ENCODE measurements around the gene CLSTN2. TPM values are rescaled to one million over a fixed set of nuclear protein-coding genes. Genes with fewer than 3 reads are reported as not detected.

The CLSTN2 gene
- total and polyA plus RNA-seq, 2 experiments from 2014 or later, result 3.5 to 7.0 TPM

GRCh38 chr3:140159646-140160045, 224.7 kb downstream of the CLSTN2 start:
- Histone ChIP-seq H3K27me3 (no peaks in the 10 kb centered on the region), H3K9me3 (ENCODE audit: low read depth) (no peaks in the 10 kb centered on the region), H3K4me1 (ENCODE audit: low read depth) (no peaks in the 10 kb centered on the region), H3K4me3 (no peak overlapping the region), H3K27ac (no peak overlapping the region), H3K36me3 (no peaks in the 10 kb centered on the region)
- no peak for DNase-seq (ENCODE audit: low read depth in 1 of 2, low spot score in 1 of 2)
- TF ChIP-seq CTCF (IDR thresholded peaks at IDR 0.05; ENCODE audit: low read depth, low read length), result no peak

- H3K36me3 ChIP-seq, result no peaks in the 10 kb centered on the region
- no peaks in the 10 kb centered on the region for H3K9me3 ChIP-seq (ENCODE audit: low read depth)
- no peak overlapping the region for H3K4me3 ChIP-seq
- no peak for DNase-seq (ENCODE audit: low read depth in 1 of 2, low spot score in 1 of 2)
- no peaks in the 10 kb centered on the region for H3K27me3 ChIP-seq
- H3K27ac ChIP-seq, result no peak overlapping the region
- TF ChIP-seq CTCF (IDR thresholded peaks at IDR 0.05; ENCODE audit: low read depth, low read length), result no peak
- no peaks in the 10 kb centered on the region for H3K4me1 ChIP-seq (ENCODE audit: low read depth)
Observed at GRCh38 chr3:140160553-140160952, 225.6 kb downstream of the CLSTN2 start.

- TF ChIP-seq CTCF (IDR thresholded peaks at IDR 0.05; ENCODE audit: low read depth, low read length), result no peak
- Histone ChIP-seq H3K9me3 (ENCODE audit: low read depth) (no peaks in the 10 kb centered on the region), H3K36me3 (no peaks in the 10 kb centered on the region), H3K4me1 (ENCODE audit: low read depth) (no peaks in the 10 kb centered on the region), H3K27ac (no peak overlapping the region), H3K4me3 (no peak overlapping the region), H3K27me3 (no peaks in the 10 kb centered on the region)
- DNase-seq (ENCODE audit: low read depth in 1 of 2, low spot score in 1 of 2), result no peak
Observed at GRCh38 chr3:140162551-140162950, 227.6 kb downstream of the CLSTN2 start.

- no peak for TF ChIP-seq CTCF (IDR thresholded peaks at IDR 0.05; ENCODE audit: low read depth, low read length)
- Histone ChIP-seq H3K9me3 (ENCODE audit: low read depth) (no peaks in the 10 kb centered on the region), H3K4me1 (ENCODE audit: low read depth) (no peaks in the 10 kb centered on the region), H3K27ac (no peak overlapping the region), H3K27me3 (no peaks in the 10 kb centered on the region), H3K4me3 (no peak overlapping the region), H3K36me3 (no peaks in the 10 kb centered on the region)
- DNase-seq (ENCODE audit: low read depth in 1 of 2, low spot score in 1 of 2), result no peak
Observed at GRCh38 chr3:140163159-140163763, 228.3 kb downstream of the CLSTN2 start.

GRCh38 chr3:140164156-140164555, 229.2 kb downstream of the CLSTN2 start:
- Histone ChIP-seq H3K9me3 (ENCODE audit: low read depth) (no peaks in the 10 kb centered on the region), H3K4me3 (no peak overlapping the region), H3K36me3 (no peaks in the 10 kb centered on the region), H3K4me1 (ENCODE audit: low read depth) (no peaks in the 10 kb centered on the region), H3K27me3 (no peaks in the 10 kb centered on the region), H3K27ac (no peak overlapping the region)
- DNase-seq (ENCODE audit: low read depth in 1 of 2, low spot score in 1 of 2), result no peak
- TF ChIP-seq CTCF (IDR thresholded peaks at IDR 0.05; ENCODE audit: low read depth, low read length), result no peak

Measured in cardiac muscle cell (in vitro differentiated cells and primary cell).